Stimulated activated naive B cell treated with anti-CD40 and anti-IgM and Interleukin-4, amounts not matched to agents 10 μg/mL and 1 μg/mL and 100 μg/mL, for 72 hours (primary cell): ENCODE measurements around the gene TADA2A.
"Not testable (repeated sequence)": the region's sequence is repeated elsewhere in the genome, so short reads cannot be mapped to it uniquely, and the experiment has no call there.

Experiments
- ATAC-seq, 2 donors: fragments of 150-1000 bp; cut with Tn5 transposase; replicated peaks; 2 replicates each; pipeline ENCODE4 v1.10.0; 2021; ENCODE audit warnings: moderate library complexity in 1 of 2
- DNase-seq: peaks from one replicate; pipeline ENCODE4 v3.0.0; 2021
- H3K27ac Mint-ChIP-seq: one replicate; pipeline ENCODE4 v1.8.0; 2022; ENCODE audit warnings: mild to moderate bottlenecking, mixed read lengths
- H3K27me3 Mint-ChIP-seq, 2 donors: one replicate each; pipeline ENCODE4 v1.8.0; 2022; ENCODE audit warnings: mixed read lengths in 2 of 2
- H3K36me3 Mint-ChIP-seq, 2 donors: one replicate each; pipeline ENCODE4 v1.8.0; 2022; ENCODE audit warnings: mixed read lengths in 2 of 2, mild to moderate bottlenecking in 1 of 2
- H3K4me1 Mint-ChIP-seq, 2 donors: one replicate each; pipeline ENCODE4 v1.8.0; 2022; ENCODE audit warnings: mixed read lengths in 2 of 2, mild to moderate bottlenecking in 1 of 2
- H3K4me3 Mint-ChIP-seq, 2 donors: one replicate each; pipeline ENCODE4 v1.8.0; 2022; ENCODE audit warnings: mild to moderate bottlenecking in 2 of 2, mixed read lengths in 2 of 2, moderate library complexity in 1 of 2
- H3K9me3 Mint-ChIP-seq, 2 donors: one replicate each; pipeline ENCODE4 v1.8.0; 2022; ENCODE audit warnings: mixed read lengths in 2 of 2, mild to moderate bottlenecking in 1 of 2

The TADA2A gene

DNA sequence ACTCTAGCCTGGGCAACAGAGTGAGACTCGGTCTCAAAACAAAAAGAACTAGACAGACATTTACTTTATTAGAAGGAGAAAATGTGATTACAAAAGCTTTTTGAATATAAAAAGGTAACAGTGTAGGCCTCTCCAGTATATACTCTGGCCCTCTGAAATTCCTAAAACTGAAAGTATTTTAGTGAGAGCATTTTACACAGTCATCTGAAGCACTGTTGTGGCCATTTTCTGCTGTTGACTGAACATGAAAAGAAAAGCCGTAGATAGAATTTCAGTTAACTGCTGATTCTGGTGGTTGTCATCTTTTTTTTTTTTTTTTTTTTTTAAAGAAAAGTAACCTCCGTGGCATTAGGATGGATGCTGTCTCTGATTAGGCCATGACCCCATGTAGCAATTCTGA, 98.6 kb downstream of the TADA2A start:
- Mint-ChIP-seq H3K27me3 (no peaks in the 10 kb centered on the region), H3K4me3 (no peak overlapping the region), H3K36me3 (peaks cover 0 to 4% of the 10 kb centered on the region in 2 donors), H3K9me3 (no peaks in the 10 kb centered on the region), H3K4me1 (peaks cover 0 to 4% of the 10 kb centered on the region in 2 donors), H3K27ac (no peak overlapping the region)
- no peak for ATAC-seq
- DNase-seq = no peak

DNA sequence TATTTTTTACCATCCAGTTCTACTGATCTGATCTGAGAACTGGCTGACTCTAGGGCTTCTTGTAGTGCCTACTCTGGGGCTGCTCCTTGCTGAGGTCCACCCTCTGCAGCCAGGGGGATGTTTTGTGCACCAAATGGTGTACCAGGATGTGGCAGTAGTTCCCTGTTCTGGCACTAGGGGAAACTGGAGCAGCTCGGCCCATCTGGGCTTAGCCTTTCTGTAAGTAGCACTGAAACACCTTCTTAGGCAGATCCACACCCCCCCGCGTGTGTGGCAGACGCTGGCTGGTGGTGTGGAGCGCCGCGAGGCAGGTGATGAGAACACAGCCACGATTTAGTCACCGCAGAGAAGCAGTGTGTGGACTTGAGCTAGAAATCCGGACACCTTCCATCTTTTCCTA, 100.0 kb downstream of the TADA2A start:
- peaks cover 0 to 4% of the 10 kb centered on the region in 2 donors for H3K36me3 Mint-ChIP-seq
- DNase-seq (no peak), ATAC-seq (peak; percentile 61 to 81)
- H3K4me1 Mint-ChIP-seq = peaks cover 0 to 4% of the 10 kb centered on the region in 2 donors
- H3K27ac Mint-ChIP-seq = no peak overlapping the region
- H3K4me3 Mint-ChIP-seq = no peak overlapping the region
- no peaks in the 10 kb centered on the region for H3K27me3 Mint-ChIP-seq
- H3K9me3 Mint-ChIP-seq = no peaks in the 10 kb centered on the region

DNA sequence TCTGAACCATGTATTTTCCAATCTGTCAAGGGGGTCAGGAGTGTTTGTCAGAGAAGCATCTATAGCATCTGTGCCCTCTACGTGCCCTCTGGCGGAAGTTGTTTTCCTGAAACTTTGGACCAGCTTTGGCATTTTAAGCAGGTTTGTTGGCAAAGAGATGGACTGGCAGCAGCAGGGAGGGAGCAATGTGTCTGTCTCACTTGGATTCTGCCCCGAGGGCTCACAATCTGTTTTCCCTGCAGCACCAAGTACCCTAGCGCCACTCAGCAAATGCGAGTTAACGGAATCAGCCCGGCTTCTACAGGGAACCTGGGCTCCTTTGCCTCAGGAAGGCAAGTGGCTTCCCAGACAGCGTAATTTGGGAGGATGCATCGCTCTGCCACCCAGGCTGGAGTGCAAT, 100.4 kb downstream of the TADA2A start:
- ATAC-seq (no peak), DNase-seq (no peak)
- Mint-ChIP-seq H3K9me3 (no peaks in the 10 kb centered on the region), H3K4me3 (no peak overlapping the region), H3K36me3 (peaks cover 0 to 4% of the 10 kb centered on the region in 2 donors), H3K27me3 (no peaks in the 10 kb centered on the region), H3K4me1 (peaks cover 0 to 4% of the 10 kb centered on the region in 2 donors), H3K27ac (no peak overlapping the region)

DNA sequence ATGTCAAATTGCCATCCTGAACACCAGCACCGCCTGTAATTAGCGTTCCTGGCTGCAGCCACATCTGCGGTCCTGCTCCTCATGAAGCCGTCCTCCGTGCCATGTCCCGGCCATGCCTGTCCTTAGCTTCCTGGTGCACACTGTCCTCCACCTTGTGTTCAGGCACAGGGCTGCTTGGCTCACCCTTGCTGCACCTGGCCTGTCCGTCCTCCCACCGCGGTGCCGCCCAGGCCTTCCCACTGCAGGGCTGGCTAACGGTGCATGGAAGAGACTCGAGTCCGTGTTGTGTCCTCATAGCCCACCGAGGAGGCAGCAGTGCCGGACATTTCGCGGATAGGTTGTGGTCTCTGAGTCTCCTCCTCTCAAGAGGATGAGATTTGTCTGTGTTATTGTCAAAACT, 103.4 kb downstream of the TADA2A start:
- peaks cover 0 to 4% of the 10 kb centered on the region in 2 donors for H3K4me1 Mint-ChIP-seq
- peaks cover 4% of the 10 kb centered on the region in 2 donors for H3K36me3 Mint-ChIP-seq
- H3K9me3 Mint-ChIP-seq = no peaks in the 10 kb centered on the region
- peak overlapping the region; percentile 62 for H3K27ac Mint-ChIP-seq
- H3K27me3 Mint-ChIP-seq = no peaks in the 10 kb centered on the region
- H3K4me3 Mint-ChIP-seq = no peak overlapping the region
- ATAC-seq = no peak
- no peak for DNase-seq

DNA sequence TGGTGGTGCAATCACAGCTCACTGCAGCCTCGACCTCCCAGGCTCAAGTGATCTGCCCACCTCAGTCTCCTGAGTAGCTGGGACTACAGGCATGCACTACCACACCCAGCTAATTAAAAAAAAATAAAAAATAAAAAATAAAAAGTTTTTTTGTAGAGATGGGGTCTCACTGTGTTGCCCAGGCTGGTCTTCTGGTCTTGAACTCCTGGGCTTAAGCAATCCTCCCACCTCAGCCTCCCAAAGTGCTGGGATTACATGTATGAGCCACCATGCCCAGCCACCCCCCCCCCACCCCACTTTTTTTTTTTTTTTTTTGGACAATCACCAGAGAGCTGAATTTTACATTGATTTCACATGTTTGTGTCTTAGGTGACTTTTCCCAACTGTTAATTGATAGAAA, 105.0 kb downstream of the TADA2A start:
- not testable (repeated sequence) for H3K4me1 Mint-ChIP-seq, H3K27ac Mint-ChIP-seq, DNase-seq, H3K27me3 Mint-ChIP-seq, H3K36me3 Mint-ChIP-seq, ATAC-seq, H3K9me3 Mint-ChIP-seq, H3K4me3 Mint-ChIP-seq

DNA sequence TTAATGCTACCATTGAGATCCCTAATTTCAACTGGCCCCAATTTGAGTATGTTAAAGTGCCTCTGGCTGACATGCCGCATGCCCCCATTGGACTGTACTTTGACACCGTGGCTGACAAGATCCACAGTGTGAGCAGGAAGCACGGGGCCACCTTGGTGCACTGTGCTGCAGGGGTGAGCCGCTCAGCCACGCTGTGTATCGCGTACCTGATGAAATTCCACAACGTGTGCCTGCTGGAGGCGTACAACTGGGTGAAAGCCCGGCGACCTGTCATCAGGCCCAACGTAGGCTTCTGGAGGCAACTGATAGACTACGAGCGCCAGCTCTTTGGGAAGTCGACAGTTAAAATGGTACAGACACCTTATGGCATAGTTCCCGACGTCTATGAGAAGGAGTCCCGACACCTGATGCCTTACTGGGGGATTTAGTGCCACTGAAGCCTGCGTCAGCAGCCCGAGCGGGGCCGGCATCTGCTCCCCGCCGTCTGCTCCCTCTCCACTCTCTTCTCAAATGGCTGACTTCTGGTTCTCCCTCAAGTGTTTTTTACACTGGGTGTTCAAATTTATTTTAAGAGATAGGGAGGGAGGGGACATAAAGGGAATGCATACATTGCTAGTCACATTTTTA, 105.9 kb downstream of the TADA2A start:
- Mint-ChIP-seq H3K27me3 (no peaks in the 10 kb centered on the region), H3K9me3 (no peaks in the 10 kb centered on the region), H3K4me3 (no peak overlapping the region), H3K27ac (no peak overlapping the region), H3K36me3 (peaks cover 4 to 7% of the 10 kb centered on the region in 2 donors), H3K4me1 (no peaks in the 10 kb centered on the region)
- ATAC-seq (no peak), DNase-seq (no peak)

DNA sequence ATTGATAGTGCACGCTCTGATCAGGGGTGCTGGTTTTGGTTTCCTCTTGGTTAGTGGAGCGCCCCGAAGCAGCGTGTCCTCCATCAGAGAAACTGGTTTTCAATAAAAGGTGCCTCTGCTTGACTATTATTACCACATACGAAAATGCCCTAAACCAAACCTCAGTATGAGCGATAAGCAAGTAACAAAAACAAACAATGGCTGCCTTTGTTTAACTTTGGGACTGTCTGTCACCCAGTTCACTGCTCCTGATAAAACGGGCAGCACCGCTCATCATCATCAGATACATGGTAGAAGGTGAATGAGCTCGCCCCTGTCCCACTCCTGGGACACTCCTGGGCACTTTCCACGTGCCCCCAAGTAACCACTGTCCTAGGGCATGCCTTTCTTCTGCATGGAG, 107.0 kb downstream of the TADA2A start:
- H3K27ac Mint-ChIP-seq = no peak overlapping the region
- no peaks in the 10 kb centered on the region for H3K9me3 Mint-ChIP-seq
- H3K27me3 Mint-ChIP-seq = no peaks in the 10 kb centered on the region
- no peak for ATAC-seq
- no peaks in the 10 kb centered on the region for H3K4me1 Mint-ChIP-seq
- H3K36me3 Mint-ChIP-seq = peaks cover 8 to 18% of the 10 kb centered on the region in 2 donors
- H3K4me3 Mint-ChIP-seq = no peak overlapping the region
- no peak for DNase-seq

DNA sequence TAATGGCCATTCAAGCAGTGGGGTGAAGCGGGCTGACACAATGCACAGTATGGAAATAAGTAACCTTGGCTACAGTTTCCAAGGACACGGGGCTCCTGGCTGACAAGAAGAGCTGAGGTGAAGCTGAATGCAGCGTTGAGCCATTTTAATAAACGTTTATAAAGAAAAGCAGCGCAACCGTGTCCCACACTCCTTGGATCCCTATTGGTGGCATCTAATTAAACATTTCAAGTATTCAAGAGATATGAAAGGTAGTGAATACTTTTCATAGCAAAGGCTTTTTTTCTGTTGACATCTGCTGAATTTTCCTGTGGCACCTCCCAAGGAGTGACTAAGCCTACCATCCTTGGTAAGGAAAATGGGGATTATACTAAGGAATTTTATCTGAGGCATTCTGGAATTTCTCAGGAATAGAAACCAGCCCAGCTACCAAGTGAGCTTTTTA, 109.5 kb downstream of the TADA2A start:
- H3K27ac Mint-ChIP-seq = peak overlapping the region; percentile 20

DNA sequence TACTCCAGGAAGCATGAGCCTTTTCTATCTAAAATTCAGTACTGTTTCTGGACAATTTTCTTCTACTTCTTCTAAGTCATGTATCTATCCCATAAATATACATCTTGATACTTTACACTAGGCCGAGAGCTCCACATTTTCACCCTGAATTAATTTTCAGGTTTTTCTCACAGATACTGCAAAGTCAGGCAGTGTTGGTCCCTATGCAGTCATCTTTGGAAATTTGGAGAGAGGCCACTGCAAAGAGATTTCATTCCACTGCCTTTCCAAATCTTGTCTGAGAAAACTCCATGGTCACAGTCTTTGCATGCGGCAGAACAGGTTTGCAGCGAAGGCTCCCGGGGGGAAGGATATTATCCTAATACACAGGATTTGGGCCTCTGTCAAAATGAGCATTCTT, 111.2 kb downstream of the TADA2A start:
- H3K4me3 Mint-ChIP-seq = no peak overlapping the region
- peak overlapping the region; percentile 25 for H3K27ac Mint-ChIP-seq
- no peaks in the 10 kb centered on the region for H3K4me1 Mint-ChIP-seq
- DNase-seq (no peak), ATAC-seq (no peak)
- peaks cover 22 to 46% of the 10 kb centered on the region in 2 donors for H3K36me3 Mint-ChIP-seq
- no peaks in the 10 kb centered on the region for H3K9me3 Mint-ChIP-seq
- no peaks in the 10 kb centered on the region for H3K27me3 Mint-ChIP-seq

More for the DNA sequence above, 109.5 kb downstream of the TADA2A start:
- no peaks in the 10 kb centered on the region for H3K4me1 Mint-ChIP-seq
- DNase-seq (no peak), ATAC-seq (no peak)
- H3K27me3 Mint-ChIP-seq = no peaks in the 10 kb centered on the region
- no peaks in the 10 kb centered on the region for H3K9me3 Mint-ChIP-seq
- no peak overlapping the region for H3K4me3 Mint-ChIP-seq
- H3K36me3 Mint-ChIP-seq = peaks cover 19 to 38% of the 10 kb centered on the region in 2 donors

DNA sequence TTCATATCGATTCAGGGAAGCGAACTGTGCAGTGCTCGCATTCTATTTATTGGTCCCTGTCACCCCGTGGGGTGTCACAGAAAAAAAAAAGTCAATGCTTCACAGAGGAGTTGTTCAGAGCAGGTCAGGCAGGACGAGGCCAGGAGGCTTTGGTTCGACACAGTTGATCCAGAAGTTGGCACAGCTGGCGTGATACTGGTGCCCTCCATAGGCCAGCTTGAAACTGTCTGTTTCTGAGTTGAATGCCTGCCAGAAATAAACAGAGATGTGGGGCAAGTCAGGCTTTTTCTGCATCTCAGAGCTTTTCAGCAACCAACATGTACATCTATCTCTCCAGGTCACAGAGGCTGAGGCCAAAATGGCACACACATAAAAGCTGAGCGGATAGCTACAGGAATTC, 112.1 kb downstream of the TADA2A start:
- DNase-seq = no peak
- no peaks in the 10 kb centered on the region for H3K4me1 Mint-ChIP-seq
- H3K4me3 Mint-ChIP-seq = no peak overlapping the region
- no peaks in the 10 kb centered on the region for H3K9me3 Mint-ChIP-seq
- peak overlapping the region; percentile 31 for H3K27ac Mint-ChIP-seq
- ATAC-seq = no peak
- peaks cover 20 to 47% of the 10 kb centered on the region in 2 donors for H3K36me3 Mint-ChIP-seq
- H3K27me3 Mint-ChIP-seq = no peaks in the 10 kb centered on the region

DNA sequence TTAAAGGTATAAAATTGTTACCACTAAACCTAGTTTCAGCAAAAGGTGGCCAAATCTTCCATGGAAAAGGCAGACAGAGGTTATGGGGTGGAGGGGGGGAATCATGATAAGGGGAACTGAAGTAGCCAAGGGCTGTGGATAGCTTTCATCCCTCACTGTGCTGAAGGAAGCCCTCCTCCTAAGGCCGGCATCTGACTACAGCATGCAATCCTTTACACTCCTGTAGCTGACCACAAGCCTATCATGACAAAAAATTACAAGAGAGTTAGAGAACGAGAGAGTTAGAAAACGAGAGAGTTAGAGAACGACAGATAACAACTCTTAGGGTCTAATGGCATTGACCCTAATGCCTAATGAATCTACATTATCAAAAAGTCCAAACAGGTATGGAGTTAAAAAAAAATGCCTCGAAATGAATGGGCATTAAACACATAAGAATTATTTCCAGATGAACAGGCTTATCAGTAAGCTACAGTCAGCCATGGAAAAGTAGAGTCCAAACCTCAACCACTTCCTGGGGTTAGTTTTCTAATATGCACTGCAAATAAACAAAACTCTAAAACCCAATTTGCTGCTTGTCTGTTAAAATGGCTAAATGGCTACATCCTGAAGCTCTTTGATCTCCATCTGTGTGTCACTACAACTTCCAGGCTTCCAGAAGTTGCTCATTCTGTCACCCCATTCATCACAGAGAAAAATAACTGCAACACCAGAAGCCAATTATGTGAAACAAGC, 112.7 kb downstream of the TADA2A start:
- ATAC-seq = no peak
- Mint-ChIP-seq H3K9me3 (no peaks in the 10 kb centered on the region), H3K4me1 (no peaks in the 10 kb centered on the region), H3K27ac (peak overlapping the region; percentile 9), H3K27me3 (no peaks in the 10 kb centered on the region), H3K4me3 (no peak overlapping the region), H3K36me3 (peaks cover 22 to 52% of the 10 kb centered on the region in 2 donors)
- no peak for DNase-seq

DNA sequence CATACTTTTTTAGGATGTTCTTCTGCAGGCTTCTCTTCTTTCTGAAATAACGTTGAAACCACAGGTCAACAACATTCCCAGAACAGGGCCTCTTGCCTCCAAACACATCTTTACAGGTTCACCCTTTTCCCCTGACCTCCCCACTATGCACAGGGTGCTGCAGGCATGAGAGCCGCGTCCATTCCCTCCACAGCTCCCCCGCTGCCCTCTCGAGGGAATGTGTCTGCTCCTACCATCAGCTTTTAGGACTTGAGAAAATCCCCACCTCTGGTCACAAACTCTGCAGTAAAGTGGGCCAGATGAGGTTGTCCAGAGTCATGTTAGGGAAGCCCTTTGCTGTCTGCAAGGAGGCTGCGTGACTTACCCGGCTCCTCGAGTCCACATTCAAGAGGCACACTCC, 113.5 kb downstream of the TADA2A start:
- no peak overlapping the region for H3K4me3 Mint-ChIP-seq
- ATAC-seq (no peak), DNase-seq (no peak)
- H3K4me1 Mint-ChIP-seq = no peaks in the 10 kb centered on the region
- H3K9me3 Mint-ChIP-seq = no peaks in the 10 kb centered on the region
- peak overlapping the region; percentile 51 for H3K27ac Mint-ChIP-seq
- peaks cover 23 to 55% of the 10 kb centered on the region in 2 donors for H3K36me3 Mint-ChIP-seq
- H3K27me3 Mint-ChIP-seq = no peaks in the 10 kb centered on the region

DNA sequence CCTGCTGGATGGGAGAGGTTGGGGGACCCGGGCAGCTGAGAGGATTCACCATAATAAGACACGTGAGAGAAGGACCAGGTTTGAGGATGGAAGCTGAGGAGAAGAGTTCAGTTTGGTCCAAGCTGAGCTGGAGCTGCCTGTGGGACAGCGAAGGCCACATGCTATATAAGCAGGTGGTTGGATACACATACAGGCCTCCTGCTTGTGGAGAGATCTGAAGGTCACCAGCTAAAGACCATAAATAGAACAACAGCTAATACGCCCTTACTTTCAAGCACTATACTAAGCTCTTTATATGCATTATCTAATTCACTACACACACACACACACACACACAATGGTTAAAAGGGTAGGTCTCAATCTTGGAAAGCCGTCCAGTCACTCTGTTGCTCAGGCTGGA, 115.1 kb downstream of the TADA2A start:
- Mint-ChIP-seq H3K27ac (no peak overlapping the region), H3K4me1 (no peaks in the 10 kb centered on the region), H3K27me3 (no peaks in the 10 kb centered on the region), H3K36me3 (peaks cover 28 to 60% of the 10 kb centered on the region in 2 donors), H3K9me3 (no peaks in the 10 kb centered on the region), H3K4me3 (no peak overlapping the region)
- DNase-seq (no peak), ATAC-seq (no peak)

DNA sequence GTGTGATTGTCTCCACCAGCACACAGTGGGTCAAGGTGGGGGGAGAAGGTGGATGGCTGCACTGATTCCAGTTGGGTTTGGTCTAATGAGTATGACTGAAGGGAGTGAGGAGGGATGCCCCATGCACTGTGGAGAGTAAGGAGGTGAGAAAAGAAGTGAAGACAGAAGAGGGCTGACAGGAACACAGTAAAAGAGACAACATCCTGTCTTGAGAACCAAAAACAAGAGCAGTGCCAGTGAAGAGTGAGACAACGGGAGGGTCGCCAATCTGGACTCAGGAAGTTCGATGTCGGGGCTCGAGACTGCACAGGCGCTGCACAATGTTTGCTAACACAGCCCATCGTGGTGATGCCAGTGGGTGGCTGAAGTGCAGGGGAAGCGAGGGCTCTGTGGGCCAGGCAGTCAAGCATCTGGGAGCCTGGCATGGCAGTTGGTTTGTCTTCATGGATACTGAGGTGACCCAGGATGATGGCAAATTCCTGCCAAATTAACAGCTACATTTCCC, 117.1 kb downstream of the TADA2A start:
- peaks cover 26 to 53% of the 10 kb centered on the region in 2 donors for H3K36me3 Mint-ChIP-seq
- H3K9me3 Mint-ChIP-seq = no peaks in the 10 kb centered on the region
- H3K4me1 Mint-ChIP-seq = peaks cover 0 to 3% of the 10 kb centered on the region in 2 donors
- DNase-seq (no peak), ATAC-seq (no peak)
- no peak overlapping the region for H3K4me3 Mint-ChIP-seq
- H3K27me3 Mint-ChIP-seq = no peaks in the 10 kb centered on the region
- no peak overlapping the region for H3K27ac Mint-ChIP-seq
